ENCODE data around the gene CENPV.

DNA sequence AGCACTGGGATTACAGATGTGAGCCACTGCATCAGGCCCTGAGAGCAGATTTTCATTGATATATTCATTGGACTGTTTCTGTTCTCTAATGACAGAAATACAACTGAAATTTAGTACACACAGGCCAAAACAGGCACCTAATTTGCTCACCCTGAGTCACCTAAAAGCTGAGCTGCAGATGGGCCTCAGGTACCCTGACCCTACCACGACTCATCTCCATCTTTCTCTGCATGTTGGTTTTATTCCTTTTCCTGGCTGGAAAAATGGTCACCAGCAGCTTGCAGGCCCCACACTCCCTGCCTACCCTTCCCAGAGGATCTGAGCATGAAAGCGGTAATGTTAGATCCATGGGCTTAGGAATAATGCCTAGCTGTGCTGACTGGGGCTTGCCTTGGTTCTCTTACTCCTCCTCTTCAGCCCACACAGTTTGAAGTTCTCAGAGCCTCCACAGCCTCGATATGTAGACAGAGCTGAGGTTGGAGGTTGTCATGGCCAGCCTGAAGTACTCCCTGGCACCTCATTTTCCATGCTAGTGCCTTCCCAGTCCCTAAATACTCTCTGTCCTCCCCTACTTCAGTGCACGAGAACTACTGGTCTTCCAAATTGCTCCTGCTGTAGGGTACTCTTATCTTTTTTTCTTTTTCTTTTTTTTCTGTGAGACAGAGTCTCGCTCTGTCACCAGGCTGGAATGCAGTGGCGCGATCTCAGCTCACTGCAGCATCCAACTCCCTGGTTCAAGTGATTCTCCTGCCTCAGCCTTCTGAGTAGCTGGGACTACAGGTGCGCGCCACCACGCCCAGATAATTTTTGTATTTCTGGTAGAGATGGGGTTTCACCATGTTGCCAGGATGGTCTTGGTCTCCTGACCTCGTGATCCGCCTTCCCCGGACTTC is 51.1 kb downstream of the CENPV start:
- TF ChIP-seq, protein P1, sequence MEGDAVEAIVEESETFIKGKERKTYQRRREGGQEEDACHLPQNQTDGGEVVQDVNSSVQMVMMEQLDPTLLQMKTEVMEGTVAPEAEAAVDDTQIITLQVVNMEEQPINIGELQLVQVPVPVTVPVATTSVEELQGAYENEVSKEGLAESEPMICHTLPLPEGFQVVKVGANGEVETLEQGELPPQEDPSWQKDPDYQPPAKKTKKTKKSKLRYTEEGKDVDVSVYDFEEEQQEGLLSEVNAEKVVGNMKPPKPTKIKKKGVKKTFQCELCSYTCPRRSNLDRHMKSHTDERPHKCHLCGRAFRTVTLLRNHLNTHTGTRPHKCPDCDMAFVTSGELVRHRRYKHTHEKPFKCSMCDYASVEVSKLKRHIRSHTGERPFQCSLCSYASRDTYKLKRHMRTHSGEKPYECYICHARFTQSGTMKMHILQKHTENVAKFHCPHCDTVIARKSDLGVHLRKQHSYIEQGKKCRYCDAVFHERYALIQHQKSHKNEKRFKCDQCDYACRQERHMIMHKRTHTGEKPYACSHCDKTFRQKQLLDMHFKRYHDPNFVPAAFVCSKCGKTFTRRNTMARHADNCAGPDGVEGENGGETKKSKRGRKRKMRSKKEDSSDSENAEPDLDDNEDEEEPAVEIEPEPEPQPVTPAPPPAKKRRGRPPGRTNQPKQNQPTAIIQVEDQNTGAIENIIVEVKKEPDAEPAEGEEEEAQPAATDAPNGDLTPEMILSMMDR (IDR thresholded peaks at IDR 0.05; ENCODE audit: extremely low read depth in 1 of 2, insufficient read depth in 1 of 2, low read depth in 1 of 2, low read length in 2 of 2) = no peak
- TF ChIP-seq POLR2AphosphoS5 (IDR thresholded peaks at IDR 0.05; ENCODE audit: insufficient read depth, low read depth, low read length) (no peak), EZH2 (IDR thresholded peaks at IDR 0.05; ENCODE audit: borderline replicate concordance, low read depth, low read length, severe bottlenecking) (no peak), POLR2A (IDR thresholded peaks at IDR 0.05; ENCODE audit: low read depth, low read length) (no peak), MYC (IDR thresholded peaks at IDR 0.05; ENCODE audit: low read depth, low read length) (no peak), FOS (IDR thresholded peaks at IDR 0.05; ENCODE audit: borderline replicate concordance, insufficient read depth, low read length) (no peak), JUN (IDR thresholded peaks at IDR 0.05; ENCODE audit: borderline replicate concordance, insufficient read depth, insufficient read length, low read depth) (no peak), GATA2 (IDR thresholded peaks at IDR 0.05; ENCODE audit: insufficient read depth, insufficient read length, low read depth, low read length) (no peak)
- TF ChIP-seq, protein P2, sequence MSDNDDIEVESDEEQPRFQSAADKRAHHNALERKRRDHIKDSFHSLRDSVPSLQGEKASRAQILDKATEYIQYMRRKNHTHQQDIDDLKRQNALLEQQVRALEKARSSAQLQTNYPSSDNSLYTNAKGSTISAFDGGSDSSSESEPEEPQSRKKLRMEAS (IDR thresholded peaks at IDR 0.05; ENCODE audit: insufficient read depth, insufficient read length) = no peak
